ENCODE measurements around the gene AUNIP.

DNA sequence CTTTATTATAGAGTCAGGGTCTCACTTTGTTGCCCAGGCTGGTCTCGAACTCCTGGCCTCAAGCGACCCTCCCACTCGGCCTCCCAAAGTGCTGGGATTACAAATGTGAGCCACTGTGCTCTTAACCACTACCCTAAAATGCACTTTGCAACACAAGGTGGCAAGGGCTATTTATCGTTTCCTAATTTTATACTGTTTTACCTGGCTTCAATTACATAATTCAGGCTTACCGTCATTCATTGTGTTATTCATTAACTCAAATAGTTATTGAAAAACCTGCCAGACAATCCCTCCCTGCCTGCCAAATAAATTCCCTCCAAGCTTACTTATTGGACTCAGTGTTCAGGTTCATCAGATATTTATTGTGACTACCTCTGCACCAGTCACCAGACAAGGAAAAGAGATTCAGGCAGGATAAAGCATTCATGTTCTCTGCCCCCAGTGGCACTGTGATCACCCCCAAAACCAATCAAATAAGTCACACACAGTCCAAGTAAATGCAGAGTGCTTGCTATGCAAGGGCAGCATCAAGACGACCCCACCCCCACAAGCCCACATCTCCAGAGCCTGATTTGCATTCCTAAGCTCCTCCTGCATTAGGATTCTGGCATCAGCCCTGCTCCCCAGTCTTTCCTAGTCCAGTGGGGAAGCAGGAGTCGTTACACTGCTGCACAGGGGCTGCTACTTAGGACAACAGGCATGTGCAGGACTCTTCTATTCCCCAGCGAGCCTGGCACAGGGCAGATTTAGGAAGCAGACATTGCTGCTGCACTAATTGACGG is 8.1 kb upstream of the AUNIP start:
- TF ChIP-seq, protein P1, sequence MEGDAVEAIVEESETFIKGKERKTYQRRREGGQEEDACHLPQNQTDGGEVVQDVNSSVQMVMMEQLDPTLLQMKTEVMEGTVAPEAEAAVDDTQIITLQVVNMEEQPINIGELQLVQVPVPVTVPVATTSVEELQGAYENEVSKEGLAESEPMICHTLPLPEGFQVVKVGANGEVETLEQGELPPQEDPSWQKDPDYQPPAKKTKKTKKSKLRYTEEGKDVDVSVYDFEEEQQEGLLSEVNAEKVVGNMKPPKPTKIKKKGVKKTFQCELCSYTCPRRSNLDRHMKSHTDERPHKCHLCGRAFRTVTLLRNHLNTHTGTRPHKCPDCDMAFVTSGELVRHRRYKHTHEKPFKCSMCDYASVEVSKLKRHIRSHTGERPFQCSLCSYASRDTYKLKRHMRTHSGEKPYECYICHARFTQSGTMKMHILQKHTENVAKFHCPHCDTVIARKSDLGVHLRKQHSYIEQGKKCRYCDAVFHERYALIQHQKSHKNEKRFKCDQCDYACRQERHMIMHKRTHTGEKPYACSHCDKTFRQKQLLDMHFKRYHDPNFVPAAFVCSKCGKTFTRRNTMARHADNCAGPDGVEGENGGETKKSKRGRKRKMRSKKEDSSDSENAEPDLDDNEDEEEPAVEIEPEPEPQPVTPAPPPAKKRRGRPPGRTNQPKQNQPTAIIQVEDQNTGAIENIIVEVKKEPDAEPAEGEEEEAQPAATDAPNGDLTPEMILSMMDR (IDR thresholded peaks at IDR 0.05): no peak
- no peak for TF ChIP-seq POLR2A (IDR thresholded peaks at IDR 0.05)

All from heart left ventricle (tissue), 13 donors.